ENCODE measurements around the gene GPR156.
"Not testable (repeated sequence)": the region's sequence is repeated elsewhere in the genome, so short reads cannot be mapped to it uniquely, and the experiment has no call there.

The GPR156 gene

GRCh38 chr3:120163816-120164215 lies 121.2 kb downstream of the GPR156 start:
- in situ Hi-C loops (cut with MboI; ENCODE audit: low sequenced_read_pairs), result no loop called here

GRCh38 chr3:120163026-120163425 lies 122.0 kb downstream of the GPR156 start:
- in situ Hi-C loops (cut with MboI; ENCODE audit: low sequenced_read_pairs), result no loop called here

DNA sequence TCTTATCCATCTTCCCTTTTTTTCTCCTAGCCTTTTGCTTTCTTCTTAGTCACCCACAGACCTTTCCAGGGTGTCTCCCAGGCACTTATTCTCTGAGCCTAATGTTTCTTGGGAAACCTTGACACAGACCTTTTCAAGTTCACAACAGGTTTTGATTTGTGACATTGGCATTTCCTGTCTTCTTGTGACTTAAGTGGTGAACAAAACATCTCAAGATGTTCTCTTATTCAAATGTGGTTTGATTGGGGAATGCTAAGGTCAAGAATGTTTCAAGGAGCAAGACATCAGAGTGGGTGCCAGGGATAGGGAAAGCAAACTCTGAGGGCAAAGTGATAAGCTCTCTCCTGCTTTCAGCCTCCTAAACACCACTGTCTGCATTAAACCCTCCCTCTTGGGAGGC lies 122.6 kb downstream of the GPR156 start:
- in situ Hi-C loops (cut with MboI; ENCODE audit: low sequenced_read_pairs), result no loop called here

DNA sequence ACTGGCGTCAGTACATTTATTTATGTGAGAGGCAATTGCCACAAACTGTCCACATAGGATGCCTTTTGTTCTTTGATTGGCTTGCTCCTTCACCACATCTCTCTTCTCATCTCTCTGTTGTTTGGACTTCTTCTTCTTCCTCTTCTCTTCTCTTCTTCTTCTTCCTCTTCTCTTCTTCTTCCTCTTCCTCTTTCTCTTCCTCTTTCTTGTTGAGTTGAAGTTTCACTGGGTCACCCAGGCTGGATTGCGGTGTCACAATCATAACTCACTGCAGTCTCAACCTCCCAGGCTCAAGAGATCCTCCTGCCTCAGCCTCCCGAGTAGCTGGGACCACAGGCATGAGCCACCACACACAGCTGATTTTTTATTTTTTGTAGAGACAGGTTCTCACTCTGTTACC lies 123.1 kb downstream of the GPR156 start:
- in situ Hi-C loops (cut with MboI; ENCODE audit: low sequenced_read_pairs), result no loop called here

DNA sequence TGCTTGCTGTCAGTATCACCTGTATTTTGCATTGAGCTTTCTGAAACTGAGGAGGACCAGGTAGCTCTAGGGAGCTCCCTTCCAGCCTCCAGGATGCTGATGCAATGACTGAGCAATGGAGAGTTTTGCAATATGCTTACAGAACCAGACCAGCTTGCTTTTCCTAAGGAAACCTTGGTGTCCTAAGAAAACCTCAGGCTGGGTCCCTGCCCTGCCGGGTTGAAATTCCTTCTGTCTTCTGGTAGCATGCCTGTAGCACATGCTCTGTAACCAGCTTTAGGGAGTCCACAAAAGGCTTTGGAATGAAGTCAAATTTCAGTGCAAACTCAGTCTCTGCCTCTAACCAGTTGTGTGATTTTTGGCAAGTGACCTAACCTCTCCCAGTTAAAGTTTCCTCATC lies 125.0 kb downstream of the GPR156 start:
- in situ Hi-C loops (cut with MboI; ENCODE audit: low sequenced_read_pairs), result no loop called here

GRCh38 chr3:120157681-120158080 lies 127.3 kb downstream of the GPR156 start:
- in situ Hi-C loops (cut with MboI; ENCODE audit: low sequenced_read_pairs), result no loop called here

DNA sequence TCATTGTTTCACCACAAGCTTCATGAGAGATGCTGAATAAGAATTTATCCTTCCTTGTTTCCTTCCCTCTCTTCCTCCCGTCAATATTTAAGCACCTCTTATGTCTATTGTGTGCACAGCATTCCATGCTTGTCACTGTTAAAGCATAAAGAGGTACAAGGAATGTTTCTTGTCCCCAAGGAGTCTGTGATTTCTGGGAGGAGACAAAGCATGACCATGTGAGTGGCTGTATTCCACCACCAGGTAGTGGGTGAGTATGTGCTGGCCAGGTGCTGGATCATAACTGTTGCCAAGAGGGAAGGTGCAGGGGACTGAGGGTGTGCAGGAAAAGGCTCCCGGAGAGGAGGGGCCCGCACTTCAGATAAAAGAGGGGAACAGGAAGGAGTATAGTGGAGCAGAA lies 127.9 kb downstream of the GPR156 start:
- in situ Hi-C loops (cut with MboI; ENCODE audit: low sequenced_read_pairs), result no loop called here

DNA sequence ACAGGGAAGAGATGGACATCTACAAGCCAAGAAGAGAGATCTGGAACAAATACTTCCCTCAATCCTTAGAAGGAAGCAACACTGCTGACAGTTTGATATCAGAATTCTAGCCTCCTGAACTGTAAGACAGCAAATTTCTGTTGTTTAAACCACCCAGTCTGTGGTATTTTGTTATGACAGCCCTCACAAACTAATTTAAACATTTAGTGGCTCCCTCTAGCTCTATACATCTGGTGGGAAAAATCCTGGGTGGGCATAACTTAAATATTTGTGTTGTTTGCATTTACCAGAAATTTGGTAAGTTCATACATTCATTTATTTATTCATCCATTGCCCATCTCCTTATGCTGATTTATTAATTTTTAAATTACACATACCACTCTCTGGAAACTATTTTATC lies 128.3 kb downstream of the GPR156 start:
- in situ Hi-C loops (cut with MboI; ENCODE audit: low sequenced_read_pairs), result no loop called here

GRCh38 chr3:120155694-120156093 lies 129.3 kb downstream of the GPR156 start:
- in situ Hi-C loops (cut with MboI; ENCODE audit: low sequenced_read_pairs), result not testable (repeated sequence)

DNA sequence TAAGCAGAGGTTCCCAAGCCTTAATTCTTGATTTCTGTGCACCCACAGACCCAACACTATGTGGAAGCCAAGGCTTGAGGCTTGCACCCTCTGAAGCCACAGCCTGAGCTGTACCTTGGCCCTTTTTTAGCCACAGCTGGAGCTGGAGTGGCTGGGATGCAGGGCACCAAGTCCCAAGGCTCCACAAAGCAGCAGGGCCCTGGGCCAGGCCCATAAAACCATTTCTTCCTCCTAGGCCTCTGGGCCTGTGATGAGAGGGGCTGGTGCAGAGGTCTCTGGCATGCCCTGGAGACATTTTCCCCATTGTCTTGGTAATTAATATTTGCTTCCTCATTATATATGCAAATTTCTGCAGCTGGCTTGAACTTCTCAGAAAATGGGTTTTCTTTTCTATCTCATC lies 129.9 kb downstream of the GPR156 start:
- in situ Hi-C loops (cut with MboI; ENCODE audit: low sequenced_read_pairs), result no loop called here

GRCh38 chr3:120153294-120153693 lies 131.7 kb downstream of the GPR156 start:
- in situ Hi-C loops (cut with MboI; ENCODE audit: low sequenced_read_pairs), result no loop called here

GRCh38 chr3:120151791-120152190 lies 133.2 kb downstream of the GPR156 start:
- in situ Hi-C loops (cut with MboI; ENCODE audit: low sequenced_read_pairs), result no loop called here

DNA sequence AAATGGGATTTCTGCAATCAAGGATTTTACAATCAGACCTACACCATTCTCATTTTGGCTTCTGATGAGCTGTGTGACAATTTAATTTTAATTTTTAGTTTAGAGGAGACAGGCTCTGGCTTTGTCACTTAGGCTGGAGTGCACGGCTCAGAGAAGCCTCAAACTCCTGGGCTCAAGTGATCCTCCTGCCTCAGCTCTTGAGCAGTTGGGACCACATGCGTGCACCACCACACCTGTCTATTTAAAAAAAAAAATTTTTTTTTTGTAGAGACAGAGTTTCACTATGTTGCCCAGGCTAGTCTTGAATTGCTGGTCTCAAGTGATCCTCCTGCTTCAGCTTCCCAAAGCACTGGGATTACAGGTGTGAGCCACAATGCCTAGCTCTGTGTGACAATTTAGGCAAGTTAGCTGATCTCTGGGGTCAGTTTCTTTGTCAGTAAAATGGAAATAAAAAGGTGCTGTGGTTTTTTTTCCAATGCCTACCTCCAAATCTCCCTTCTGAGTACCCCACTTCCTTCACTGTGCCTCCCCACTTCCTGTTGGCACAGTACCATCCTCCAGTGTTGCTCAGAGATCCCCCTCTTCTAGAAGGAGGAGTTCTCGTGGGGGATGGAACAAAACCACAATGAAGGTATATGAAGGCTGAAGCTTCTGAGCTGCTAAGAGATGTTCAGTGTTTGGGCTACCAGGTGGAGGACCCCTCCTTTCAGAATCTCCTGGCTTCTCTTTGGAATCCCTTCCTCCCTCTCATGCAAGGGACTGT lies 136.7 kb downstream of the GPR156 start:
- in situ Hi-C loops (cut with MboI; ENCODE audit: low sequenced_read_pairs), result no loop called here

DNA sequence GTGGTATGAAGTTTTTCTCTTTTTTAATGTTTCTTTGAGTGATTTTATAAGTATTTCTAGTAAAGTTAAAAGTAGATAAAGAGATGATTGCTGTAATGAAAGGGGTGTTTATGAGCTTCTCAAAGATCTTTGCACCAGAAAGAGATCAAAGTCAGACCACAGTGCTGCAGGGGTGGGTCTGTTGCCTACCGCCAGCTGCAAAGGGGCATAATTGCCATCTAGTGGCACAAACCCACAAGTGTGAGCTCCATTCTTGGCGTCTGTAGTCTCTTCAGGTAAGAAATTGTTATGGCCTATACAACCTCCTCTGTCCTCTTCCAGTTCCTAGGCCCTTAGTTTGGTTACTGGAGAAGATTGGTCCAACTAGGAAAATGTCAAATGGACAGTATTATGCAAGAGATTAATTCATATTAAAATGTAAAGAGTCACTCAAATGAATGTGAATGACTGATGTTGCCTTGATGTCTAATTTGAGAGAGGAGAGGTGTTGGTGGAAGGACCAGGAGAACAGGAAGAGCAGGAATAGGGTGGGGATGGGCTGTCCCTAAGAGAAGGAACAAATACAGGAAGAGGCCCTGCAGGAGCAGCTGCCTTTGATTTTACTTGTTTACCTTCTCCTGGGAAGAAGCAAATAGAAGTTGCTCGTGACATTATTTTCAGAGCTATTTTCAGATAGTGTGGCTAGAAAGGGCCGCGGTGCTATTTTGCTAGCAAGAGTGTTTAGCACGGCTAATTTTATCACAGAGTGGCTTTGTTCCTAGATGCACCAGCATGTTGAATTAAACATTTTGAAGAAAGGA lies 137.8 kb downstream of the GPR156 start:
- in situ Hi-C loops (cut with MboI; ENCODE audit: low sequenced_read_pairs), result no loop called here

- in situ Hi-C loops (cut with MboI; ENCODE audit: low sequenced_read_pairs), result no loop called here
Measured at GRCh38 chr3:120145542-120146285, 139.3 kb downstream of the GPR156 start.

DNA sequence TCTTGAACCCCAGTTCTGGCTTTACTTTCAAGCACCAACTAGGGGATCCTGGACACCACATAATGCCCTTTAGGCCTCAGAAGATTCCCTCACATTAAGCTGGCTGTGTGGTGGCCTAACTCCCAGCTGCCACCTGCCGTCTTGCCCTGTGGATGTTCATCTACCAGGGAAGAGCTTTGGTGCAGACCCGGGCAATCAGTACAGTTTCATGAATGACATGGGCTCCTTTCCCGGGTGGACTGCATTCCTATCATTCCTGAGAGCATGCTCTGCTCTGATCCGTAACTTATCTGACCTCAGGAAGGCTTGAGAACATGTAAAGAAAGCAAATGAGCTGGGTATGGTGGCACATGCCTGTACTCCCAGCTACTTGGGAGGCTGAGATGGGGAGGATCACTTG lies 140.8 kb downstream of the GPR156 start:
- in situ Hi-C loops (cut with MboI; ENCODE audit: low sequenced_read_pairs), result no loop called here

DNA sequence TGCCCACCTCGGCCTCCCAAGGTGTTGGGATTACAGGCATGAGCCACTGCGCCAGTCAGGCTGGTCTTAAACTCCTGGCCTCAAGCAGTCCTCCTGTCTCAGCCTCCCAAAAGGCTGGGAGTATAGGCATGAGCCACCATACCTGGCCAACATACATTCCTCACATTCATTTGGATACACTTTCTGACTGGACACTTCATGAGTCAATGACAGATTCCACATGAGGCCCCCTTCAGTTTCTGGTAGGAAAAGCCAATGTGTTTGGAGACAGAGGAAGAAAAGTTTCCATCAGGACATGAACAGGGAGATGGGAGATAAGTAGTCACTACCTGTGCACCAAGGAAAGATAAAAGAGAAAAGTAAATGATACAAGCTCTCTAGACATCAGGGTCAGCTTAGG lies 141.3 kb downstream of the GPR156 start:
- in situ Hi-C loops (cut with MboI; ENCODE audit: low sequenced_read_pairs), result no loop called here

DNA sequence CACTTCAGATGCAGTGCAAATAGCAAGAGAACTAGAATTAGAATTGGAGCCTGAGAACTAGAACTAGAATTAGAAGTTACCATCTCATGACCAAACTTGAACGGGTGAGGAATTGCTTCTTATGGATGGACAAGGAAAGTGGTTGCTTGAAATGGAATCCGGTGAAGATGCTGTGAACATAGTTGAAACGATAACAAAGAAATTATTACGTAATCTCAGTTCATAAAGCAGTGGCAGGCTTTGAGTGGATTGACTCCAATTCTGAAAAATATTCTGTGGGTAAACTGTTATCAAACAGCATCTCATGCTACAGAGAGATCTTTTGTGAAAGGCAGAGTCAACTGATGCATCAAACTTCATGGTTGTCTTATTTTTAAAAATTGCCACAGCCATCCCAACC lies 142.8 kb downstream of the GPR156 start:
- in situ Hi-C loops (cut with MboI; ENCODE audit: low sequenced_read_pairs), result no loop called here

DNA sequence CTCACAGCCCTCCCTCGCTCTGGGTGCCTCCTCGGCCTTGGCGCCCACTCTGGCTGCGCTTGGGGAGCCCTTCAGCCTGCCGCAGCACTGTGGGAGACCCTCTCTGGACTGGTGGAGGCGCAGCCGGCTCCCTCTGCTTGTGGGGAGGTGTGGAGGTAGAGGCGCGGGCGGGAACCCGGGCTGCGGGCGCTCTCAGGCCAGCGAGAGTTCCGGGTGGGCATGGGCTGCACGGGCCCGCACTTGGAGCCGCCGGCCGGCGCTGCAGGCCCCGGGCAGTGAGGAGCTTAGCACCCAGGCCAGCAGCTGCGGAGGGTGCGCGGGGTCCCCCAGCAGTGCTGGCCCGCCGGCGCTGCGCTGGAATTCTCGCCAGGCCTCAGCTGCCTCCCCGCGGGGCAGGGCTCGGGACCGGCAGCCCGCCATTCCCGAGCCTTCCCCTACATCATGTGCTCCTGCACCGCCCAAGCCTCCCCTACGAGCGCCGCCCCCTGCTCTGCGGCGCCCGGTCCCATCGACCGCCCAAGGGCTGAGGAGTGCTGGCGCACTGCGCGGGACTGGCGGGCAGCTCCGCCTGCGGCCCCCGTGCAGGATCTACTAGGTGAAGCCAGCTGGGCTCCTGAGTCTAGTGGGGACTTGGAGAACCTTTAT lies 144.8 kb downstream of the GPR156 start:
- in situ Hi-C loops (cut with MboI; ENCODE audit: low sequenced_read_pairs), result no loop called here

DNA sequence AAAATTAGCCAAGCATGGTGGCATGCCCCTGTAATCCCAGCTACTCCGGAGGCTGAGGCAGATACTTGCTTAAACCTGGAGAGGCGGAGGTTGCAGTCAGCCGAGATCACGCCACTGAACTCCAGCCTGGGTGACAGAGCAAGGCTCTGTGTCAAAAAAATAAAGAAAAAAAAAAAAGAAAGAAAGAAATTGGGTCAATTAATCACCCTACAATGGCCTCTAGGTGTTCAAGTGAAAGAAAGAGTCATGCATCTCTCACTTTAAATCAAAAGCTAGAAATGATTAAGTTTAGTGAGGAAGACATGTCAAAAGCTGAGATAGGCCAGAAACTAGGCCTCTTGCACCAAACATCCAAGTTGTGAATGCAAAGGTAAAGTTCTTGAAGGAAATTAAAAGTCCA lies 145.9 kb downstream of the GPR156 start:
- in situ Hi-C loops (cut with MboI; ENCODE audit: low sequenced_read_pairs), result no loop called here

DNA sequence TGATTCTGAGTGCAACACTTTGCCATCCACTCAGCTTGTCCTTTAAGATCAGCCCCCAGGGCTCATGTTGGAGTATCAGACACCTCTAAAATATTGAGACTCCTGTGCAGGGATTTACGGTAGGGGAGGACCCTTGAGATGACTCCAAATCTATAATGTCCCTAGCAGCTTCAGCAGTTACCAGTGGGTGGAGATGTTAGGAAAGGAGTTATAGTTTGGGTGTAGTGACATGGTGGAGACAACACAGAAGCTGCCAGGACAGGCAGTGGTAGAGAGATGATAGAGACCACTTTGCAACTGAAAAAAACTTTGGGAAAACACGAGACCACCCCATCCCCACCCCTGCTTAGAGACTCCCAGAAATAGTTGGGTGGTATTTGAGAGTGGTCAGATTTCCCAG lies 147.5 kb downstream of the GPR156 start:
- in situ Hi-C loops (cut with MboI; ENCODE audit: low sequenced_read_pairs), result no loop called here
